ENCODE data around the gene DIAPH1. TPM values are rescaled to one million over a fixed set of nuclear protein-coding genes. Genes with fewer than 3 reads are reported as not detected.

DIAPH1 gene
- total RNA-seq, 1 experiment from 2014 or later, result 117 TPM

DNA sequence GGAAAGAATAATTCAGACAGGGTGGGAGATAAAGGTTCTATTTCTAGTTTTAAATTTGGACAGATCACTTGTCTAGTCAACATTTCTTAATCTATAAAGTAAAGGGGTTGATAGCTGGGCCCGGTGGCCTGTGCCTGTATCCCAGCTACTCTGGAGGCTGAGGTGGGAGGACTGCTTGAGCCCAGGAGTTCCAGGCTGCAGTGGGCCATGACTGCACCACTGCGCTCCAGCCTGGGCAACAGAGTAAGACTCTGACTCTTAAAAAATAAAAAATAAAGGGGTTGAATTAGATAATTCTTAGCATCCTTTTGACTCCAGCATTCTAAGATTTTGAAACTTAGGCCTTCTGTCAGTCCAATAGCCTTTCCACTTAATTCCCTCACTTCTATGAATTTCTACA is 10.8 kb downstream of the DIAPH1 start:
- Histone ChIP-seq H3K18ac (ENCODE audit: insufficient read length, low read depth, low read length) (no peak overlapping the region), H3K4ac (ENCODE audit: low read depth, low read length) (no peak overlapping the region), H3K4me2 (ENCODE audit: insufficient read depth, insufficient read length, low read length) (no peak overlapping the region), H4K8ac (replicated peaks; ENCODE audit: insufficient read length, low read depth, low read length) (no peak overlapping the region), H2BK20ac (ENCODE audit: low read depth, low read length, poor library complexity, severe bottlenecking) (no peak overlapping the region), H3K14ac (ENCODE audit: insufficient read depth, low read length) (no peak overlapping the region), H2BK5ac (ENCODE audit: insufficient read length, low read length) (no peak overlapping the region), H2AFZ (ENCODE audit: low read length) (no peak overlapping the region), H3K27me3 (ENCODE audit: insufficient read depth, low read length) (no peaks in the 10 kb centered on the region), H2BK15ac (ENCODE audit: low read depth, low read length) (no peak overlapping the region), H4K91ac (ENCODE audit: insufficient read length, low read depth, low read length) (no peak overlapping the region), H3K79me2 (ENCODE audit: insufficient read depth, low read length) (peaks cover 15% of the 10 kb centered on the region; the same call in 1 of the 2 replicates), H3T11ph (ENCODE audit: low read length) (no peak overlapping the region), H2AK5ac (ENCODE audit: insufficient read length, low read length) (no peak overlapping the region), H3K56ac (ENCODE audit: insufficient read length, low read depth, low read length) (no peak overlapping the region), H3K23me2 (ENCODE audit: insufficient read length, low read depth, low read length, poor library complexity, severe bottlenecking) (no peaks in the 10 kb centered on the region), H3K23ac (ENCODE audit: insufficient read length, low read depth, low read length) (no peak overlapping the region), H3K27ac (ENCODE audit: insufficient read length, low read depth, low read length) (no peak overlapping the region), H2BK120ac (ENCODE audit: low read depth, low read length, poor library complexity, severe bottlenecking) (no peak overlapping the region), H2BK12ac (ENCODE audit: insufficient read length, low read depth, low read length) (no peak overlapping the region), H4K5ac (ENCODE audit: insufficient read length, low read depth, low read length) (no peak overlapping the region), H3K9ac (ENCODE audit: extremely low read depth, insufficient read length, low read length) (no peak overlapping the region), H4K20me1 (ENCODE audit: control insufficient read depth, insufficient read depth, insufficient read length) (no peaks in the 10 kb centered on the region), H3K4me1 (ENCODE audit: insufficient read depth, low read length) (peaks cover 2% of the 10 kb centered on the region; the same call in 1 of the 2 replicates), H3K9me3 (ENCODE audit: control insufficient read depth, low read depth, low read length) (no peaks in the 10 kb centered on the region), H3K79me1 (ENCODE audit: insufficient read depth, low read depth, low read length, poor library complexity, severe bottlenecking) (no peaks in the 10 kb centered on the region)
- no CpG with 5 or more reads among the region's 2 CpGs for WGBS (ENCODE audit: extremely low coverage, insufficient read length, low lambda C conversion rate)
- H3K4me3 Mint-ChIP-seq, result no peak overlapping the region
- H3K27ac Mint-ChIP-seq, result no peak overlapping the region
- no peaks in the 10 kb centered on the region for H3K27me3 Mint-ChIP-seq (ENCODE audit: low read depth)
- no peak for DNase-seq
- H3K4me1 Mint-ChIP-seq, result peaks cover 13 to 21% of the 10 kb centered on the region in 2 experiments
- H3K36me3 Mint-ChIP-seq (ENCODE audit: insufficient read depth in 1 of 3, low read depth in 3 of 3), result peaks cover 0 to 12% (median 10%) of the 10 kb centered on the region in 3 experiments; a peak in 3 of 7 replicates
- TF ChIP-seq, protein P1, sequence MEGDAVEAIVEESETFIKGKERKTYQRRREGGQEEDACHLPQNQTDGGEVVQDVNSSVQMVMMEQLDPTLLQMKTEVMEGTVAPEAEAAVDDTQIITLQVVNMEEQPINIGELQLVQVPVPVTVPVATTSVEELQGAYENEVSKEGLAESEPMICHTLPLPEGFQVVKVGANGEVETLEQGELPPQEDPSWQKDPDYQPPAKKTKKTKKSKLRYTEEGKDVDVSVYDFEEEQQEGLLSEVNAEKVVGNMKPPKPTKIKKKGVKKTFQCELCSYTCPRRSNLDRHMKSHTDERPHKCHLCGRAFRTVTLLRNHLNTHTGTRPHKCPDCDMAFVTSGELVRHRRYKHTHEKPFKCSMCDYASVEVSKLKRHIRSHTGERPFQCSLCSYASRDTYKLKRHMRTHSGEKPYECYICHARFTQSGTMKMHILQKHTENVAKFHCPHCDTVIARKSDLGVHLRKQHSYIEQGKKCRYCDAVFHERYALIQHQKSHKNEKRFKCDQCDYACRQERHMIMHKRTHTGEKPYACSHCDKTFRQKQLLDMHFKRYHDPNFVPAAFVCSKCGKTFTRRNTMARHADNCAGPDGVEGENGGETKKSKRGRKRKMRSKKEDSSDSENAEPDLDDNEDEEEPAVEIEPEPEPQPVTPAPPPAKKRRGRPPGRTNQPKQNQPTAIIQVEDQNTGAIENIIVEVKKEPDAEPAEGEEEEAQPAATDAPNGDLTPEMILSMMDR (conservative IDR thresholded peaks at IDR 0.05), result no peak
- no peaks in the 10 kb centered on the region for H3K9me3 Mint-ChIP-seq

Measured in H9 (cell line).